22Rv1 (cell line): ENCODE results near the gene TFG.

Experiments
- CTCF ChIP-seq: fragments of 450-650 bp; IDR thresholded peaks from 2 replicates; pipeline ENCODE4 v1.5.1; 2017; ENCODE audit warnings: mild to moderate bottlenecking
- ZFX ChIP-seq: fragments of 450-650 bp; IDR thresholded peaks from 2 replicates; pipeline ENCODE4 v1.6.1; 2017; ENCODE audit warnings: antibody characterized with exemption, borderline replicate concordance

DNA sequence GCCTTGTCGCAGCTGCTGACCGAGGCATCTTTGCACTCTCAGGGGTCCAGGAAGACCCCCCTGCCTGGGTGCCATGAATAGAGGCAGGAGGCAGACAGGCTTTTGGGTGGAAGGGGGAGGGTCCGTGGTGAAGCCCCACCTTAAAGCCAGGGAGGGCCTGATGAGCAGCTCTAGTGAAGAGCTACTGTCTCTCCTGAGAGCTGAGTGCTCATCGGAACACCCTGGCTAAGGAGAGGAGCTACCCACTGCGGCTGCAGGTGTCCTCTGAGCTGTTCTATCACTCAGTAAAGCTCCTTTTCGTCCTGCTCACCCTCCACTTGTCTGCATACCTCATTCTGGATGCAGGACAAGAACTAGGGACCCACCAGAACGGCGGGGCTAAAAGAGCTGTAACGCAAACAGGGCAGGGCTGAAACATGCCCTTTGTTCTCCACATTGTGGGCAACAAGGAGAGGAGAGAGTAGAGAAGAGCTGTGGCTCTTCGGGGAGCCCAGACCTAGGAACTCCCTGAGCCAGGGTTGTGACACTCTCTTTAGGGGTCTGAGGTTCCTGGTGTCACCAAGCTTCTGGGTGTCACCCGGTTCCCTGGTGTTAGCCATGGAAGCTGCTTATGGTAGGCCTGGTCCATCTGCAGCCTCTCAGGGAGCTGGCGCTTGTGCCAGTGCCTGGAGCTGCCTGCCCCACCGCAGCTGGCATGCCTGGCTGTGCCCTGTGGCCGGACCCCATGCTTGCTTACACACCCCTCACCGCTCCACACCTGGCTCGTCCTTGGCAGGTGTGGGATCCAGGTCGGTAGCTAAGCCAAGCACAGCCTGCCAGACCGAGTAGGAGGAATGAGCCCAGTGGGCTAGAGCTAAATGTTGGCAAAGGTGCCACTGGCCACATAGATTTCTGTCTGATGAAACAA, 26.2 kb upstream of the TFG start:
- TF ChIP-seq CTCF (no peak), ZFX (no peak)
